OCI-LY7 (cell line): ENCODE data around the gene KNDC1. TPM values are rescaled to one million over a fixed set of nuclear protein-coding genes. Genes with fewer than 3 reads are reported as not detected.

ENCODE experiments used
- BruUV-seq: library from RNA; stranded (reverse); fragments of 400-500 nt; replicated peaks from 2 replicates; lab custom pipeline; 2021; lab: Mats Ljungman, UMichigan
- CTCF ChIA-PET: fragments of 300-600 bp; sonication (Branson Sonifier 250); formaldehyde crosslinking; loops from one replicate; lab custom pipeline; 2022; ENCODE audit warnings: antibody characterized with exemption; ENCODE audit not compliant: unreplicated experiment; lab: Charles Lee
- POLR2A ChIA-PET: fragments of 300-600 bp; sonication (Branson Sonifier 250); formaldehyde crosslinking; loops from one replicate; lab custom pipeline; 2022; ENCODE audit warnings: antibody characterized with exemption; lab: Charles Lee
- DNase-seq: peaks from one replicate; pipeline ENCODE4 v3.0.0-alpha.2; 2015; ENCODE audit warnings: low spot score
- H2AFZ ChIP-seq: fragments of 200-600 bp; sonication (generic), shearing (Covaris generic); 2 replicates; pipeline ENCODE4 v1.6.1; 2014; ENCODE audit warnings: mild to moderate bottlenecking, antibody characterized with exemption, low read length, moderate library complexity
- H3K27ac ChIP-seq: fragments of 200-600 bp; sonication (generic); 2 replicates; pipeline ENCODE4 v1.5.1; 2014; ENCODE audit warnings: mixed run types, low read depth, mild to moderate bottlenecking, moderate library complexity, low read length, inconsistent platforms; ENCODE audit not compliant: poor library complexity, severe bottlenecking
- H3K36me3 ChIP-seq: fragments of 200-600 bp; sonication (generic); 2 replicates; pipeline ENCODE4 v1.6.1; 2014; ENCODE audit warnings: mild to moderate bottlenecking, antibody characterized with exemption, low read length, moderate library complexity, mixed read lengths; ENCODE audit not compliant: insufficient read depth
- H3K4me1 ChIP-seq: fragments of 200-600 bp; sonication (generic); 2 replicates; pipeline ENCODE4 v1.5.1; 2014; ENCODE audit warnings: mild to moderate bottlenecking, low read length; ENCODE audit not compliant: insufficient read depth, poor library complexity, severe bottlenecking
- H3K4me2 ChIP-seq: fragments of 200-600 bp; sonication (generic); 2 replicates; pipeline ENCODE4 v1.6.1; 2014; ENCODE audit warnings: mild to moderate bottlenecking, low read length
- H3K4me3 ChIP-seq: fragments of 200-600 bp; sonication (generic); 2 replicates; pipeline ENCODE4 v1.5.1; 2014; ENCODE audit warnings: mild to moderate bottlenecking, low read depth, low read length; ENCODE audit not compliant: poor library complexity, severe bottlenecking
- H3K79me2 ChIP-seq: fragments of 200-600 bp; sonication (generic); 2 replicates; pipeline ENCODE4 v1.6.1; 2016; ENCODE audit warnings: low read depth, mild to moderate bottlenecking, low read length, moderate library complexity, mixed read lengths; ENCODE audit not compliant: insufficient read depth
- H3K9me2 ChIP-seq: fragments of 200-600 bp; sonication (generic); 2 replicates; pipeline ENCODE4 v1.6.1; 2016; ENCODE audit warnings: mild to moderate bottlenecking, low read length, mixed read lengths; ENCODE audit not compliant: insufficient read depth
- H3K9me3 ChIP-seq: fragments of 200-600 bp; sonication (generic); 2 replicates; pipeline ENCODE4 v1.6.1; 2014; ENCODE audit warnings: mild to moderate bottlenecking, mixed run types, low read length, mixed read lengths
- H4K20me1 ChIP-seq: fragments of 200-600 bp; sonication (generic); 2 replicates; pipeline ENCODE4 v1.6.1; 2014; ENCODE audit warnings: mild to moderate bottlenecking, antibody characterized with exemption, low read length, moderate library complexity, mixed read lengths; ENCODE audit not compliant: insufficient read depth
- EZH2phosphoT487 ChIP-seq: fragments of 200-600 bp; sonication (generic); IDR thresholded peaks from 2 replicates; pipeline ENCODE4 v1.6.1; 2018; ENCODE audit warnings: low read depth, borderline replicate concordance, mild to moderate bottlenecking, mixed run types, antibody characterized with exemption, low read length, moderate library complexity, mixed read lengths
- intact Hi-C: fragments of 100-400 bp; cut with micrococcal nuclease; formaldehyde crosslinking; loops from one replicate; pipeline ENCODE4 v1.10.0; 2022; ENCODE audit not compliant: unreplicated experiment
- total RNA-seq, 2 experiments: library from RNA; depleted of rRNA in 1 of 2; stranded (reverse); fragments of >200 nt in 1 of 2; shearing (Covaris generic) in 1 of 2; gene quantifications; 2 replicates each; pipeline ENCODE4 v1.2.3, GENCODE V29; 2014 to 2022
- TF ChIP-seq, protein P1 (sequence below): fragments of 200-600 bp; sonication (generic); conservative IDR thresholded peaks from 2 replicates; pipeline ENCODE4 v1.5.1; 2014; ENCODE audit warnings: mild to moderate bottlenecking, antibody characterized with exemption, low read length, moderate library complexity, mixed read lengths

KNDC1 gene
- total RNA-seq, 2 experiments from 2014 or later = not detected

DNA sequence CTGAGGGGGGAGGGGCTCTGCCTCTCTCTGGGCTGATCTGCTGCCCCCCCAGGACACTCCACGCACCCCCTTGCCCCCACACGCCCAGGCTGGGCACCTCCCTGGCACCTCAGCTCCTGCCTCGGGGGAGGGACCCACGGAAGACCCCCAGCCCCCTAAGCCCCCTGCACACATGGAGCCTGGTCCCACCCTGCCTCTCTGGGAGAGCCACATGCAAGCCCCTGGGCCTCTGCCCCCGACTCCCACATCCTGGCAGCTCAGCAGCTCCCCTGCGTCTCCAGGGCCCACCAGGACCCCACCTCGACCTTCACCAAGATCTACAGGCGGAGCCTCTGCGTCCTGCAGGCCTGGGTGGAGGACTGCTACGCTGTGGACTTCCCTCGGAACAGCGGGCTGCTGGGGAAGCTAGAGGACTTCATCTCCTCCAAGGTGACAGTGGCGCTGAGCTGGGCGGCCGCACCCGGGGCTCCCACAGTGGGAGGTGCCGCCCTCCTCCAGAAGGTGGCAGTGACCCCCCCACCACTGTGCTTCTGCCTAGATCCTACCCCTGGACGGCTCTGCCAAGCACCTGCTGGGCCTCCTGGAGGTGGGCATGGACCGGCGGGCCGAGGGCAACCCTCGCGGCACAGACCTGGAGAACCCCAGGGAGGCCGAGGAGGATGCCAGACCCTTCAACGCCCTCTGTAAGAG lies 51.3 kb downstream of the KNDC1 start:
- no peak for TF ChIP-seq EZH2phosphoT487
- TF ChIP-seq, protein P1, sequence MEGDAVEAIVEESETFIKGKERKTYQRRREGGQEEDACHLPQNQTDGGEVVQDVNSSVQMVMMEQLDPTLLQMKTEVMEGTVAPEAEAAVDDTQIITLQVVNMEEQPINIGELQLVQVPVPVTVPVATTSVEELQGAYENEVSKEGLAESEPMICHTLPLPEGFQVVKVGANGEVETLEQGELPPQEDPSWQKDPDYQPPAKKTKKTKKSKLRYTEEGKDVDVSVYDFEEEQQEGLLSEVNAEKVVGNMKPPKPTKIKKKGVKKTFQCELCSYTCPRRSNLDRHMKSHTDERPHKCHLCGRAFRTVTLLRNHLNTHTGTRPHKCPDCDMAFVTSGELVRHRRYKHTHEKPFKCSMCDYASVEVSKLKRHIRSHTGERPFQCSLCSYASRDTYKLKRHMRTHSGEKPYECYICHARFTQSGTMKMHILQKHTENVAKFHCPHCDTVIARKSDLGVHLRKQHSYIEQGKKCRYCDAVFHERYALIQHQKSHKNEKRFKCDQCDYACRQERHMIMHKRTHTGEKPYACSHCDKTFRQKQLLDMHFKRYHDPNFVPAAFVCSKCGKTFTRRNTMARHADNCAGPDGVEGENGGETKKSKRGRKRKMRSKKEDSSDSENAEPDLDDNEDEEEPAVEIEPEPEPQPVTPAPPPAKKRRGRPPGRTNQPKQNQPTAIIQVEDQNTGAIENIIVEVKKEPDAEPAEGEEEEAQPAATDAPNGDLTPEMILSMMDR = no peak
- BruUV-seq = no TSS peak
- Histone ChIP-seq H3K27ac (no peak overlapping the region), H3K4me2 (no peak overlapping the region), H3K79me2 (no peaks in the 10 kb centered on the region), H4K20me1 (no peaks in the 10 kb centered on the region), H3K4me1 (no peaks in the 10 kb centered on the region), H3K36me3 (no peaks in the 10 kb centered on the region), H3K9me2 (no peaks in the 10 kb centered on the region), H2AFZ (no peak overlapping the region), H3K4me3 (no peak overlapping the region), H3K9me3 (no peaks in the 10 kb centered on the region)
- ChIA-PET POLR2A (no interaction called here), CTCF (no interaction called here)
- no peak for DNase-seq
- intact Hi-C loops = no loop called here

DNA sequence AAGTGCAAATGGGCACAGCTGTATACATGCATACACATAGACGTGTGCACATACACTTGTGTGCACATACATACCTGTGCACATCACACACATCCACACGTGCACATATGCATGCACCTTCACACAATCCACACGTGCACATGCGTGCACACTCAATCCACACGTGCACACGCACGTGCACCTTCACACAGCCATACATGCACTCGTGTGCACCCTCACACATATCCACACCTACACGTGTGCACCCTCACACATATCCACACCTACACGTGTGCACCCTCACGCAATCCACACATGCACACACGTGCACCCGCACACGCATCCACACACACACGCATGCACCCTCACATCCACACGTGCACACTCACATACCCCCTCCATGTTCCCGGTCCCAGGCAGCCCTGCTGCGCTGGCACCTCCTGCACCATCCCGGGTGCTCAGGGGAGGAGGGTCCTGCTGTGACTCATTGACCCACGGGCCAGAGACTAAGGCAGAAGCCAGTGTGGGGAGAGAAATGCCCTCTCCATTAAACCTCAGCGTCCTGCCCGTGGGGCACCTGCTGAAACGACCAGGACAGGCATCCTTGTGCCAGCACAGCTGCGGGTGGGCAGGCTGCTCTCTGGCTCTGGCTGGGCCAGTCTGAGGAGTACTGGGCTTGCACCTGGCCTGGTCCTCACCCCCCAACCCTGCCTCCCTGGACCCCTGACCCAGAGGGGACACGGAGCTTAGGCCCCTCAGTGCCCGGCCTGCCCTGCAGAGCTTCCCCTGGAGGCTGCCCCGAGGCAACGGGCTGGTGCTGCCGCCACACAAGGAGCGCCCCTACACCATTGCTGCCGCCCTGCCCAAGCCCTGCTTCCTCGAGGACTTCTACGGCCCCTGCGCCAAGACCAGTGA lies 52.2 kb downstream of the KNDC1 start:
- TF ChIP-seq, protein P1 = no peak
- no peak for TF ChIP-seq EZH2phosphoT487
- ChIA-PET POLR2A (no interaction called here), CTCF (no interaction called here)
- DNase-seq = no peak
- H2AFZ ChIP-seq = no peak overlapping the region
- no peaks in the 10 kb centered on the region for H3K9me2 ChIP-seq
- intact Hi-C loops = no loop called here
- BruUV-seq = no TSS peak
- no peak overlapping the region for H3K27ac ChIP-seq
- no peak overlapping the region for H3K4me2 ChIP-seq
- no peaks in the 10 kb centered on the region for H3K79me2 ChIP-seq
- H3K4me1 ChIP-seq = no peaks in the 10 kb centered on the region
- no peaks in the 10 kb centered on the region for H3K9me3 ChIP-seq
- no peaks in the 10 kb centered on the region for H4K20me1 ChIP-seq
- no peaks in the 10 kb centered on the region for H3K36me3 ChIP-seq
- H3K4me3 ChIP-seq = no peak overlapping the region
